CD14-positive monocyte (primary cell): ENCODE data around the gene FAM53A. TPM values are rescaled to one million over a fixed set of nuclear protein-coding genes. Genes with fewer than 3 reads are reported as not detected.
A peak's percentile ranks its signal among the peaks of the same experiment; 100 is the strongest.
"Not testable (repeated sequence)": the region's sequence is repeated elsewhere in the genome, so short reads cannot be mapped to it uniquely, and the experiment has no call there.

Experiments used
- DNase-seq, 3 donors: peaks; one replicate each; pipeline ENCODE4 v3.0.0-alpha.2; 2011 to 2022
- H2AFZ ChIP-seq: 2 replicates; pipeline ENCODE4 v1.6.0; 2012; ENCODE audit warnings: mild to moderate bottlenecking, low read depth, low read length, inconsistent platforms; ENCODE audit not compliant: insufficient read depth, poor library complexity, severe bottlenecking
- H3K27ac ChIP-seq, 2 donors: 1 replicate in 1 of 2; 2 replicates in 1 of 2; pipeline ENCODE4 v1.5.1; 2012 to 2013; ENCODE audit warnings: low read length in 2 of 2, control low read depth in 1 of 2, inconsistent platforms in 1 of 2, low read depth in 1 of 2, mild to moderate bottlenecking in 1 of 2
- H3K27me3 ChIP-seq, 2 donors: one replicate each; pipeline versions ENCODE4 v1.6.0 to v1.6.1; 2011 to 2013; ENCODE audit warnings: low read length in 2 of 2; ENCODE audit not compliant: control insufficient read depth in 2 of 2, insufficient read depth in 2 of 2
- H3K36me3 ChIP-seq, 2 donors: replicated peaks in 1 of 2; 1 replicate in 1 of 2; 2 replicates in 1 of 2; pipeline versions ENCODE4 v1.5.1 to v1.6.1; 2012 to 2013; ENCODE audit warnings: low read length in 2 of 2, control low read depth in 1 of 2, inconsistent platforms in 1 of 2, mild to moderate bottlenecking in 1 of 2; ENCODE audit not compliant: insufficient read depth in 2 of 2, control insufficient read depth in 1 of 2
- H3K4me1 ChIP-seq, 2 donors: 1 replicate in 1 of 2; 2 replicates in 1 of 2; pipeline versions ENCODE4 v1.5.1 to v1.6.1; 2012 to 2013; ENCODE audit warnings: low read length in 2 of 2, control low read depth in 1 of 2, inconsistent platforms in 1 of 2, mild to moderate bottlenecking in 1 of 2, moderate library complexity in 1 of 2; ENCODE audit not compliant: insufficient read depth in 2 of 2, control insufficient read depth in 1 of 2
- H3K4me2 ChIP-seq: replicated peaks from 2 replicates; pipeline ENCODE3; 2012; ENCODE audit warnings: low read length, moderate library complexity, mild to moderate bottlenecking; ENCODE audit not compliant: poor library complexity, severe bottlenecking; ENCODE audit errors: extremely low read depth
- H3K4me3 ChIP-seq, 3 experiments: fragments of 200-600 bp in 1 of 3; sonication (generic) in 1 of 3; replicated peaks in 1 of 3; 1 replicate in 2 of 3; 2 replicates in 1 of 3; pipeline ENCODE4 v1.5.1; 2011 to 2013; ENCODE audit warnings: low read length in 3 of 3, mild to moderate bottlenecking in 3 of 3, control low read depth in 2 of 3, low read depth in 2 of 3, inconsistent platforms in 1 of 3, moderate library complexity in 1 of 3
- H3K79me2 ChIP-seq: 2 replicates; pipeline ENCODE4 v1.6.0; 2012; ENCODE audit warnings: mild to moderate bottlenecking, control low read depth, inconsistent platforms, low read length, moderate library complexity; ENCODE audit not compliant: insufficient read depth
- H3K9ac ChIP-seq: 2 replicates; pipeline ENCODE4 v1.6.0; 2017; ENCODE audit warnings: low read length, mild to moderate bottlenecking; ENCODE audit not compliant: insufficient read depth, poor library complexity, severe bottlenecking
- H3K9me3 ChIP-seq, 2 donors: replicated peaks in 1 of 2; 1 replicate in 1 of 2; 2 replicates in 1 of 2; pipeline versions ENCODE4 v1.5.1 to v1.6.1; 2012 to 2013; ENCODE audit warnings: low read length in 2 of 2, control low read depth in 1 of 2; ENCODE audit not compliant: control insufficient read depth in 1 of 2, insufficient read depth in 1 of 2
- H4K20me1 ChIP-seq: 2 replicates; pipeline ENCODE4 v1.6.0; 2012; ENCODE audit warnings: mild to moderate bottlenecking, low read length, control low read depth, moderate library complexity; ENCODE audit not compliant: insufficient read depth
- H3K27ac Mint-ChIP-seq, 7 donors: one replicate each; pipeline ENCODE4 v1.8.0; 2020; ENCODE audit warnings: mild to moderate bottlenecking in 7 of 7, mixed read lengths in 7 of 7, moderate library complexity in 6 of 7, inconsistent platforms in 2 of 7
- H3K27me3 Mint-ChIP-seq, 3 donors: one replicate each; pipeline ENCODE4 v1.8.0; 2021 to 2022; ENCODE audit warnings: low read depth in 3 of 3, mild to moderate bottlenecking in 3 of 3, mixed read lengths in 3 of 3, moderate library complexity in 3 of 3, inconsistent platforms in 1 of 3
- H3K36me3 Mint-ChIP-seq, 2 donors: one replicate each; pipeline ENCODE4 v1.8.0; 2020; ENCODE audit warnings: mixed read lengths in 2 of 2, inconsistent platforms in 1 of 2, mild to moderate bottlenecking in 1 of 2
- H3K4me1 Mint-ChIP-seq: one replicate; pipeline ENCODE4 v1.8.0; 2020; ENCODE audit warnings: mild to moderate bottlenecking, mixed read lengths
- H3K4me3 Mint-ChIP-seq, 2 donors: one replicate each; pipeline ENCODE4 v1.8.0; 2020; ENCODE audit warnings: mild to moderate bottlenecking in 2 of 2, mixed read lengths in 2 of 2, moderate library complexity in 1 of 2
- H3K9me3 Mint-ChIP-seq, 7 donors: one replicate each; pipeline ENCODE4 v1.8.0; 2020 to 2022; ENCODE audit warnings: mixed read lengths in 7 of 7, mild to moderate bottlenecking in 6 of 7, moderate library complexity in 6 of 7, inconsistent platforms in 2 of 7
- WGBS: methylation state at CpG from one replicate; pipeline ENCODE4 v1.1.5; 2013; ENCODE audit warnings: missing lambda C conversion rate; ENCODE audit not compliant: insufficient coverage; 5-methylcytosine and 5-hydroxymethylcytosine counted together
- intact Hi-C, 2 donors: fragments of 100-400 bp; cut with micrococcal nuclease; formaldehyde crosslinking; loops; one replicate each; pipeline versions ENCODE4 v1.15.0 to v1.15.1; 2023
- polyA plus RNA-seq, 3 donors: library from polyadenylated mRNA; depleted of rRNA in 1 of 3; unstranded in 2 of 3; stranded (reverse) in 1 of 3; fragments of 300-500 nt in 2 of 3; fragments of >200 nt in 1 of 3; fragmentation: Illumina TruSeq in 2 of 3; gene quantifications; 1 replicate in 2 of 3; 2 replicates in 1 of 3; pipeline ENCODE4 v1.2.3, GENCODE V29; 2012 to 2021
- TF ChIP-seq, protein P1 (sequence below): fragments of 200-600 bp; IDR thresholded peaks from one replicate; pipeline ENCODE4 v1.8.0; 2022; ENCODE audit warnings: antibody characterized with exemption, mild to moderate bottlenecking

FAM53A gene
- polyA plus RNA-seq, 3 donors = 0.40 to 0.82 (median 0.76) TPM

DNA sequence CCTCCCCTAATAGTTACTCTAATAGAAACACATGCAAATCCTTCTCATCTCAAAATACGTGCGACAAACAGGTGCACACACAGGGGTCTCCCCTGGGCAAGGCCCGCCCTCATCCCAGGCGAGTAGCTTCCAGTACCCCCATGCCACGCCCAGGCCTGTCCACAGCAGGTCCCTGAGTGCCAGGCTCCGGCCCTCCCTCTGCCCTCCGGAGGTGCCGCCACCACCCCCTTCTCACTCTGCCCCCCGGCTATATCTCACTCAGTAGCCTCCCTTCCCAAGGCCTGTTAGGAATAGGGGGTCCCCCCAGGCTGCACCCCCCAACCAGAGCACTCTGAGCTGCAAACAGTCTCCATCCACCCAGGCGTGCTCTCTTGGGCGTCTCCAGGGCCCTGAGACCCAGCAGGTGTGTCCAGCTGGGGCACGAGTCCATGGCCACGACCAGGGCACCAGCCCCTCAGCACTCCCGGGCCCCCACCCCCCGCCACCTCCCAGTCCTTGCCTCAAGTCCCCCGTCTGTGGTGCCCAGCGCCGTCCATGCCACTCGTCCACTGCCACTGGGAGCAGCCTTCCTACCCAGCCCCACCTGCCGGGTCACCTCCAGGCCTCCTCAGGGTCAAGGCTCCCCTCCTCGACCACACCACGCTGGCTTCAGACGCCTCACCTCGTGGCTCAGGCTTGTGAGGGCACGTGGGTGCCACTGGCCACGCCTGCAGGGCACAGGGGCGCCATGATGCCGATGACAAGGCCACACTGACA lies 41.7 kb downstream of the FAM53A start:
- Mint-ChIP-seq H3K9me3 (no peaks in the 10 kb centered on the region), H3K4me1 (no peaks in the 10 kb centered on the region)

DNA sequence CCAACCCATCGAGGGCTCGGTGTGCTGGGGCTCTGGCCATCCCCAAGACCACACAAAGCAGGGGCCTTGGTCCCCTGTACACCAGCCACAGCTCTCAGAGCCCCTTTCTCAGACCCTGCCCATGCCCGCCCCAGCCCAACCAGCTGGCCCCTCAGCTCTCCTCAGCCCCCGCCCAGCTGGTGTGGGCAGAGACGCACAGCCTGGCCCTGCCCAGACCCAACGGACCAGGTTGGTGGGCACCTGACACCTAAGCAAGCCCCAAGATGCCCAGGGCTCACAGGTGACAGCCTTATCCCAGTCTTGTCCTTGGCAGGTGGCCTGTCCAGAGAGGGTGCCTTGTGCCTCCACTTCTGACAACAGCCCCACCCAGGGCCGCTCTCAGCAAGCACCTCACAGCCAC lies 42.4 kb downstream of the FAM53A start:
- Mint-ChIP-seq H3K36me3 (no peaks in the 10 kb centered on the region), H3K27me3 (peaks cover 0 to 3% (median 2%) of the 10 kb centered on the region in 3 donors), H3K4me1 (no peaks in the 10 kb centered on the region), H3K27ac (no peak overlapping the region), H3K4me3 (no peak overlapping the region), H3K9me3 (no peaks in the 10 kb centered on the region)
- Histone ChIP-seq H3K4me1 (no peaks in the 10 kb centered on the region), H3K4me3 (no peak overlapping the region), H3K4me2 (no peak overlapping the region), H4K20me1 (no peaks in the 10 kb centered on the region), H3K79me2 (no peaks in the 10 kb centered on the region), H3K27me3 (no peaks in the 10 kb centered on the region), H3K9me3 (no peaks in the 10 kb centered on the region), H3K36me3 (no peaks in the 10 kb centered on the region), H3K9ac (no peak overlapping the region), H2AFZ (no peak overlapping the region), H3K27ac (no peak overlapping the region)
- no peak for DNase-seq
- intact Hi-C loops = no loop called here
- TF ChIP-seq, protein P1, sequence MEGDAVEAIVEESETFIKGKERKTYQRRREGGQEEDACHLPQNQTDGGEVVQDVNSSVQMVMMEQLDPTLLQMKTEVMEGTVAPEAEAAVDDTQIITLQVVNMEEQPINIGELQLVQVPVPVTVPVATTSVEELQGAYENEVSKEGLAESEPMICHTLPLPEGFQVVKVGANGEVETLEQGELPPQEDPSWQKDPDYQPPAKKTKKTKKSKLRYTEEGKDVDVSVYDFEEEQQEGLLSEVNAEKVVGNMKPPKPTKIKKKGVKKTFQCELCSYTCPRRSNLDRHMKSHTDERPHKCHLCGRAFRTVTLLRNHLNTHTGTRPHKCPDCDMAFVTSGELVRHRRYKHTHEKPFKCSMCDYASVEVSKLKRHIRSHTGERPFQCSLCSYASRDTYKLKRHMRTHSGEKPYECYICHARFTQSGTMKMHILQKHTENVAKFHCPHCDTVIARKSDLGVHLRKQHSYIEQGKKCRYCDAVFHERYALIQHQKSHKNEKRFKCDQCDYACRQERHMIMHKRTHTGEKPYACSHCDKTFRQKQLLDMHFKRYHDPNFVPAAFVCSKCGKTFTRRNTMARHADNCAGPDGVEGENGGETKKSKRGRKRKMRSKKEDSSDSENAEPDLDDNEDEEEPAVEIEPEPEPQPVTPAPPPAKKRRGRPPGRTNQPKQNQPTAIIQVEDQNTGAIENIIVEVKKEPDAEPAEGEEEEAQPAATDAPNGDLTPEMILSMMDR = no peak
- 93% methylated on average over 6 of the region's 7 CpGs for WGBS

More for the DNA sequence above, 41.7 kb downstream of the FAM53A start:
- Mint-ChIP-seq H3K27me3 (peaks cover 0 to 3% (median 3%) of the 10 kb centered on the region in 3 donors), H3K4me3 (no peak overlapping the region), H3K27ac (peak overlapping the region in 1 of 7 donors; percentile 42), H3K36me3 (no peaks in the 10 kb centered on the region)
- no peak overlapping the region for H3K4me3 ChIP-seq
- TF ChIP-seq, protein P1 = no peak
- H3K27me3 ChIP-seq = no peaks in the 10 kb centered on the region
- no peak overlapping the region for H2AFZ ChIP-seq
- no peak overlapping the region for H3K9ac ChIP-seq
- 93% methylated on average over 28 of the region's 28 CpGs for WGBS
- no peak overlapping the region for H3K4me2 ChIP-seq
- no peak for DNase-seq
- H3K9me3 ChIP-seq = no peaks in the 10 kb centered on the region
- intact Hi-C loops = no loop called here
- H3K79me2 ChIP-seq = no peaks in the 10 kb centered on the region
- no peaks in the 10 kb centered on the region for H3K36me3 ChIP-seq
- no peak overlapping the region for H3K27ac ChIP-seq
- no peaks in the 10 kb centered on the region for H3K4me1 ChIP-seq
- H4K20me1 ChIP-seq = no peaks in the 10 kb centered on the region

DNA sequence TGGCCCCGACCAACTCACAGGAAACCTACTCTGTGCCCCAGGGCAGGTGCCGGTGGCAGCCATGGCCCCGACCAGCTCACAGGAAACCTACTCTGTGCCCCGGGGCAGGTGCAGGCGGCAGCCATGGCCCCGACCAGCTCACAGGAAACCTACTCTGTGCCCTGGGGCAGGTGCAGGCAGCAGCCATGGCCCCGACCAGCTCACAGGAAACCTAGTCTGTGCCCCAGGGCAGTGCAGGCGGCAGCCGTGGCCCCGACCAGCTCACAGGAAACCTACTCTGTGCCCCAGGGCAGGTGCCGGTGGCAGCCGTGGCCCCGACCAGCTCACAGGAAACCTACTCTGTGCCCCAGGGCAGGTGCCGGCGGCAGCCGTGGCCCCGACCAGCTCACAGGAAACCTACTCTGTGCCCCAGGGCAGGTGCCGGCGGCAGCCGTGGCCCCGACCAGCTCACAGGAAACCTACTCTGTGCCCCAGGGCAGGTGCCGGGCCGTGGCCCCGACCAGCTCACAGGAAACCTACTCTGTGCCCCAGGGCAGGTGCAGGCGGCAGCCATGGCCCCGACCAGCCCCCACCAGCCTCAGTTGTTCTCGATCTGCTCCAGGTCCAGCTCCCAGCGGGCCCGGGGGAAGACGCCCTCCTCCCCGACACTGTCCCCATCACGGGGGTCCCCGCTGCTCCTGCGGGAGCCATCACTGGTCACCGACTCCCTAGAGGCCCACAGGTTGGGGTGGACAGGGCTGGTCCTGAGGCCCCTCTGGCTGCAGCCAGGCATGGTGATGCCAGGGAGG lies 43.2 kb downstream of the FAM53A start:
- H3K4me3 ChIP-seq, H3K4me1 Mint-ChIP-seq, H3K27me3 ChIP-seq, H3K4me3 Mint-ChIP-seq, H3K9me3 ChIP-seq, DNase-seq, H3K27me3 Mint-ChIP-seq, H3K4me2 ChIP-seq, H3K4me1 ChIP-seq, H3K9ac ChIP-seq, H3K27ac ChIP-seq, H3K79me2 ChIP-seq, H3K36me3 ChIP-seq, H3K36me3 Mint-ChIP-seq, H2AFZ ChIP-seq, intact Hi-C loops, H3K27ac Mint-ChIP-seq, H4K20me1 ChIP-seq, H3K9me3 Mint-ChIP-seq: not testable (repeated sequence)
- WGBS = 98% methylated on average over 19 of the region's 35 CpGs
